Stomach (tissue), 9 donors: ENCODE data around the gene FHOD1. TPM values are rescaled to one million over a fixed set of nuclear protein-coding genes. Genes with fewer than 3 reads are reported as not detected.
A peak's percentile ranks its signal among the peaks of the same experiment; 100 is the strongest.

Experiments used
- DNase-seq, 2 donors: peaks; one replicate each; pipeline versions ENCODE4 v3.0.0 to v3.0.0-alpha.2; 2013 to 2019
- H3K27ac ChIP-seq, 5 donors: fragments of 200-600 bp in 4 of 5; sonication (generic) in 4 of 5; one replicate each; pipeline ENCODE4 v1.5.1; 2013 to 2019; ENCODE audit warnings: mild to moderate bottlenecking in 1 of 5, moderate library complexity in 1 of 5
- H3K27me3 ChIP-seq, 3 donors: fragments of 200-600 bp; sonication (generic); one replicate each; pipeline ENCODE4 v1.5.1; 2017 to 2019; ENCODE audit warnings: mixed run types in 1 of 3
- H3K36me3 ChIP-seq, 4 donors: fragments of 200-600 bp; sonication (generic); 1 replicate in 3 of 4; 2 replicates in 1 of 4; pipeline ENCODE4 v1.5.1; 2016 to 2019
- H3K4me1 ChIP-seq, 4 donors: fragments of 200-600 bp; sonication (generic); one replicate each; pipeline ENCODE4 v1.5.1; 2016 to 2019
- H3K4me3 ChIP-seq, 4 donors: fragments of 200-600 bp; sonication (generic) in 3 of 4; one replicate each; pipeline ENCODE4 v1.5.1; 2016 to 2019; ENCODE audit warnings: mild to moderate bottlenecking in 1 of 4
- H3K9me3 ChIP-seq, 4 donors: fragments of 200-600 bp; sonication (generic); one replicate each; pipeline ENCODE4 v1.5.1; 2016 to 2019
- CTCF ChIP-seq, 7 experiments: fragments of 450-650 bp in 4 of 7; fragments of 200-600 bp in 3 of 7; sonication (generic) in 3 of 7; IDR thresholded peaks; one replicate each; pipeline ENCODE4 v1.5.1; 2016 to 2019; ENCODE audit warnings: antibody characterized with exemption in 7 of 7, control low read depth in 2 of 7, mild to moderate bottlenecking in 1 of 7
- EP300 ChIP-seq: sonication (generic); formaldehyde crosslinking; IDR thresholded peaks from one replicate; pipeline ENCODE4 v1.6.1; 2017; ENCODE audit warnings: antibody characterized with exemption
- POLR2A ChIP-seq, 4 donors: fragments of 450-650 bp; IDR thresholded peaks; one replicate each; pipeline ENCODE4 v1.6.1; 2016; ENCODE audit warnings: antibody characterized with exemption in 4 of 4, control low read depth in 2 of 4, mild to moderate bottlenecking in 1 of 4, moderate library complexity in 1 of 4
- POLR2AphosphoS5 ChIP-seq, 3 donors: sonication (generic); formaldehyde crosslinking; IDR thresholded peaks; one replicate each; pipeline ENCODE4 v1.6.1; 2016; ENCODE audit warnings: antibody characterized with exemption in 3 of 3
- WGBS, 5 donors: extraction: QIAGEN DNeasy Blood & Tissue Kit in 3 of 5; methylation state at CpG; one replicate each; pipeline versions ENCODE4 v1.1.5 to v1.1.7; 2013 to 2018; 5-methylcytosine and 5-hydroxymethylcytosine counted together
- intact Hi-C: fragments of 100-400 bp; cut with DNase I; formaldehyde crosslinking; loops from one replicate; pipeline ENCODE4 v1.15.1; 2023; ENCODE audit warnings: low total_unique reads
- polyA plus RNA-seq, 3 donors: library from polyadenylated mRNA; stranded (reverse); fragments of 200-250 nt; gene quantifications; one replicate each; pipeline ENCODE4 v1.2.3, GENCODE V29; 2013
- total RNA-seq, 5 donors: library from RNA; depleted of rRNA; stranded (reverse); fragments of >200 nt; gene quantifications; one replicate each; pipeline versions ENCODE4 v1.1.0 to v1.2.3, GENCODE V29; 2014 to 2016
- donor health status: healthy with polysubstance abuse.
- donor health status: Bipolar disorder and iron deficiency.
- donor health status: healthy.

FHOD1 gene
- total and polyA plus RNA-seq, 8 donors = 6.1 to 101 (median 17.5) TPM

- Histone ChIP-seq H3K9me3 (no peaks in the 10 kb centered on the region), H3K4me3 (no peak overlapping the region), H3K4me1 (peaks cover 45 to 76% (median 61%) of the 10 kb centered on the region in 4 donors), H3K27ac (peak overlapping the region; percentile 13 to 95 (median 87)), H3K27me3 (no peaks in the 10 kb centered on the region), H3K36me3 (peaks cover 22 to 26% (median 25%) of the 10 kb centered on the region in 4 donors)
- intact Hi-C loops = no loop called here
- DNase-seq = no peak
- TF ChIP-seq CTCF (IDR thresholded peaks at IDR 0.05) (no peak), POLR2A (IDR thresholded peaks at IDR 0.05) (no peak), POLR2AphosphoS5 (IDR thresholded peaks at IDR 0.05) (no peak), EP300 (no peak)
- WGBS, 5 donors = 72 to 90% (median 86%) methylated on average over 4 of the region's 4 CpGs
Observed at GRCh38 chr16:67242138-67242730, 5.0 kb downstream of the FHOD1 start.

GRCh38 chr16:67241008-67241900 lies 6.0 kb downstream of the FHOD1 start:
- Histone ChIP-seq H3K36me3 (peaks cover 32 to 35% (median 35%) of the 10 kb centered on the region in 4 donors), H3K9me3 (no peaks in the 10 kb centered on the region), H3K27ac (peak overlapping the region; percentile 75 to 95 (median 87)), H3K27me3 (no peaks in the 10 kb centered on the region), H3K4me3 (no peak overlapping the region), H3K4me1 (peaks cover 45 to 73% (median 53%) of the 10 kb centered on the region in 4 donors)
- DNase-seq = peak; percentile 38 to 91
- 30 to 49% (median 47%) methylated on average over 7 to 10 of the region's 10 CpGs for WGBS, 5 donors
- intact Hi-C loops = no loop called here
- TF ChIP-seq POLR2AphosphoS5 (IDR thresholded peaks at IDR 0.05) = peak; percentile 7 to 36 (median 10)
- TF ChIP-seq EP300 = no peak

- H3K36me3 ChIP-seq = peaks cover 39 to 43% (median 42%) of the 10 kb centered on the region in 4 donors
- H3K9me3 ChIP-seq = no peaks in the 10 kb centered on the region
- peaks cover 40 to 66% (median 46%) of the 10 kb centered on the region in 4 donors for H3K4me1 ChIP-seq
- H3K27me3 ChIP-seq = no peaks in the 10 kb centered on the region
- WGBS, 5 donors = 69 to 78% (median 76%) methylated on average over 4 of the region's 4 CpGs
- H3K27ac ChIP-seq = peak overlapping the region; percentile 75 to 95 (median 87)
- no peak for TF ChIP-seq POLR2AphosphoS5 (IDR thresholded peaks at IDR 0.05)
- no peak for TF ChIP-seq CTCF (IDR thresholded peaks at IDR 0.05)
- no peak for TF ChIP-seq EP300
- TF ChIP-seq POLR2A (IDR thresholded peaks at IDR 0.05) = no peak
- intact Hi-C loops = no loop called here
- no peak for DNase-seq
- no peak overlapping the region for H3K4me3 ChIP-seq
Observed at GRCh38 chr16:67240506-67240905, 6.8 kb downstream of the FHOD1 start.

GRCh38 chr16:67238806-67239470 lies 8.3 kb downstream of the FHOD1 start:
- intact Hi-C loops = no loop called here
- H3K27me3 ChIP-seq = no peaks in the 10 kb centered on the region
- peaks cover 26 to 50% (median 31%) of the 10 kb centered on the region in 4 donors for H3K4me1 ChIP-seq
- TF ChIP-seq EP300 (no peak), POLR2A (IDR thresholded peaks at IDR 0.05) (no peak), CTCF (IDR thresholded peaks at IDR 0.05) (no peak), POLR2AphosphoS5 (IDR thresholded peaks at IDR 0.05) (no peak)
- H3K27ac ChIP-seq = no peak overlapping the region
- 78 to 94% (median 89%) methylated on average over 8 to 9 of the region's 9 CpGs for WGBS, 5 donors
- H3K9me3 ChIP-seq = no peaks in the 10 kb centered on the region
- no peak overlapping the region for H3K4me3 ChIP-seq
- peaks cover 46 to 59% (median 57%) of the 10 kb centered on the region in 4 donors for H3K36me3 ChIP-seq
- no peak for DNase-seq
